GM08714 (cell line): ENCODE results near the gene ASAH2.

ENCODE experiments used
- H3K4me3 ChIP-seq: fragments of 200-500 bp; sonication (Bioruptor generic); 2 replicates; pipeline ENCODE4 v1.5.1; 2014; ENCODE audit warnings: mild to moderate bottlenecking, low read length, inconsistent platforms
- ZNF274 ChIP-seq: IDR thresholded peaks from 2 replicates; pipeline ENCODE4 v1.6.1; 2012; ENCODE audit warnings: mild to moderate bottlenecking, low read depth, low read length

The ASAH2 gene

DNA sequence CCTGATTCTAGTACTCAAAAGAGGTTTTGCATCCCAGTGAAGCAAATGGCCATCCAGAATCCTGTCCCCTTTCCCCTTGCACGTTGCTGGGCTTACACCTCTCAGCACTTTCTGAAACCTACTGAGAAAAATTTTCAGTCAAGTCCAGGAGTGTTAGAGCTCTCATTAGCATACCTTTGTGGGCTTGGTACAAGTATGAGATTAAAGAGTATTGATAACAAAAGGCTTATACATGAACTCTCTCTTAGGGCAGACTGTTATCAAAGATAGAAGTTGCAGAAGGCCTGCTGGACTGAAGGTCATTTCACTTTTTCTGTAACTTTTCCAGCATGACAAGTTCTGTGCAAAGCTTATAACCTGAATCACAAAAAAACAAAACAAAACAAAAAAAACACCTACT is at the start of gene ASAH2:
TSS of gene ASAH2 (minus strand) at position 123 of the 400 bp plus-strand sequence. CDS start 2,906 bp downstream, outside the sequence.
- no peak for TF ChIP-seq ZNF274

DNA sequence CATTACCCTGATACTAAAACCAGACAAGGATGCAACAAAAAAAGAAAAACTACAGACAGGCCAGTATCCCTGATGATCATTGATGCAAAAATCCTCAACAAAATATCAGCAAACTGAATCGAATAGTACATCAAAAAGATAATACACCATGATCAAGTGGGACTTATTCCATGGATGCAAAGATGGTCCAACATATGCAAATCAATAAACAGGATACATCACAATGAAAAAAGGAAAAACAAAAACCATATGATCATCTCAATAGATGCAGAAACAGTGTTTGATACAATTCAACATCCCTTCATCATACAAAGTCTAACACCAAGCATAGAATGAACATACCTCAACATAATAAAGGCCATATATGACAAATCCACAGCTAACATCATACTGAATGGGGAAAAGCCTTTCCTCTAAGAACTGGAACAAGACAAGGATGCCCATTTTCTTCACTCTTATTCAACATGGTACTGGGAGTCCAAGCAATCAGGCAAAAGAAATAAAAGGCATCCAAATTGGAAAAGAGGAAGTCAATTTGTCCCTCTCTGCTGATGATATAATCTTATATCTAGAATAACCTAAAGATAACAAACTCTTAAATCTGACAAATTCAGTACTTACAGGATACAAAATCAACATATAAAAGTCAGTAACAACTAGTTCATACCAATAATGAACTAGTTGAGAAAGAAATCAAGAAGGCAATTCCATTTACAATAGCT is 48.8 kb upstream of the ASAH2 start:
- no peak overlapping the region for H3K4me3 ChIP-seq
- no peak for TF ChIP-seq ZNF274

More for the DNA sequence above, at the start of gene ASAH2:
- no peak within 1 kb of the TSS for H3K4me3 ChIP-seq

DNA sequence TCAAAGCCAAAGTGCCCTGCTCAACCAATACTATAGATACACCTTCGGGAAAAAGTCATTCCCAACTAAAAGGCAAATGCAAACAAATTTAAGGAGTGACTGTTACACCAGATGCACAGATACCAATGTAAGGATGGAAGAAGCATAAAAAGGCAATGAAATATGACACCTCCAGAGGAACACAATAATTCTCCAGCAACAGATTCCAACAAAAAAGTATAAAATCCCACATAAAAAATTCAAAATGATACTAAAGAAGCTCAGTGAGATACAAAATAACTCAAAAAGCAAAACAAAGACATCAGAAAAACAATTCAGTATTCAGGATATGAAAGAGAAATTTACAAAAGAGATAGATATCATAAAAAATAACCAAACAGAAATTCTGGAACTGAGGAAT is 44.1 kb upstream of the ASAH2 start:
- no peak for TF ChIP-seq ZNF274
- H3K4me3 ChIP-seq = no peak overlapping the region

DNA sequence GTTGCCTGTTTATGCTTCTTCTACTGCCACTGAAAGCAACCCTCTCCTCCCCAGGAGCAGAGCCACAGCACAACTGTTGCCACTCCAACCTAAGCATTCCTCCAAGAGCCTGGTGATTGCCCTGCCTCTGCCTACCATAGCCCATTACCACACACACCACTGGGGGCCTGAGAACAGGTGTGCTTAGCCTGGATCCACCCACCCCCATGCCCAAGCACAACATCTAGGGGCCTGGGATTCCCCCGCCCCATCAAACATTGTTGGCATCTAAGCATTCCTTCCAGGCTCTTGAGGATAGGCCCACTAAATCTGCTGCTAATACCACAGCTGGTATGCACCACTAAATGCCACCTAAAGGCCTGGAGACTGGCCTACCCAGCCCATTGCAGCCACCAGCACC is 43.3 kb upstream of the ASAH2 start:
- TF ChIP-seq ZNF274 = no peak
- no peak overlapping the region for H3K4me3 ChIP-seq

DNA sequence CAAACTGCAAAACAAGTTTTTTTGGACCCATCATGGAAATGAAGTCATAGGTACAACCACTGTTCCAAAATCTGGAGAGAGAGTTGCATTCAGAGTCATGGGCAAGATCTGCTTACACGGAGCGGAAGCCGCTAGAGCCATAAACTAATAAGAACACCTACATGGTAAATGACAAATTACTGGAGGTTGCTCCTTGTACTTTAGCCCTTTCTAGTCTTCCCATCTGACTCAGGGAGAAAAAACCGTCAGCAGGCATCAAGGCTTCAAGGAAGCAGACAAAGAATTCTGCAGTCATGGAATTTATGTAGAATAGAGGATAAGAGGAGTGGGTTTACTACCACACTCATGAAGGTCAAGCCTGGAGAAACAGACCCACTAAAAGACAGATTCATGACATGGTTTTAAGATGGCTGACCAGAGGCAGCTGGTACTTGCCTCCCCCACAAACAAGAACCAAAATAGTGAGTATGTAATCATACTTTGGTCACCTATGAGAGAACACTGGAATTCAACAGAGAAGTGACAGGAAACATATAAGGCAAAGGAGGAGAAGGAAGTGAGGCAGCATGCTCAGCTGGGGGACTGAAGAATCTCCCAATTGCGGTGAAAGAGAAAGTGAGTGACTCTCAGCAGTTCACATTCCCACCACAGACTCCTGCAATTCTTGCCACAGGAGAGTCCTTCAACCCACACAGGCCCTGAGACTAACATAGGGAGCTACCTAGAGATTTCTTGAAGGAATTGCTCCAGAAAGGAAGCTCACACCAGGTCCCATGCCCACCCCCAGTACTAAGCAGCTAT is 42.4 kb upstream of the ASAH2 start:
- TF ChIP-seq ZNF274 = no peak
- no peak overlapping the region for H3K4me3 ChIP-seq

DNA sequence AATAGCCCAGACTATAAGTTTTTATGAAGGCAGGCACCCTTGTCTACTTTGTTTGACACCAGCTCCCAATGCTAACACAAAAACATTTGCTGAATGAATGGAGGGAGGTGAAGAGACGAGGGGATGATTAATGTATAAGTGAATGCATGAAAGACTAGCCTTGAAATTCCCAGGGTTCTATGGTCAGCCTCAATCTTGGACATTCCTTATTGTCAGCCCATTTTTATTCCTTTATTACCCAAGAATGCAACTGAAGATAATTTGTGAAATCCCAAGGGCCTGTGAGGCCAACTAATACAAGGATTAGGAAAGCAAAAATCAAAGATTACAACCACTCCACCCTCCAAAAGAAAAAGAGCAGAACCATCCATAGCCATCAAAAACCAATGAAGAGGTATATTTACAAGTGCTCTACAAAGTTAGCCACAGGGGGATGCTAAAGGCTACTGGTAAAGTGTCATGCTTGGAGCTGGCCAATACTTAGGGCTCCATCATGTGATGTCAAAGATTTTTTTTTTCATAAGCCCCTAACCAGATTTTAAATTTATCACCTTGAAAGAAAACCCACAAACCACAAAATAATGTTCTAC is 40.0 kb upstream of the ASAH2 start:
- TF ChIP-seq ZNF274 = no peak
- H3K4me3 ChIP-seq = no peak overlapping the region

DNA sequence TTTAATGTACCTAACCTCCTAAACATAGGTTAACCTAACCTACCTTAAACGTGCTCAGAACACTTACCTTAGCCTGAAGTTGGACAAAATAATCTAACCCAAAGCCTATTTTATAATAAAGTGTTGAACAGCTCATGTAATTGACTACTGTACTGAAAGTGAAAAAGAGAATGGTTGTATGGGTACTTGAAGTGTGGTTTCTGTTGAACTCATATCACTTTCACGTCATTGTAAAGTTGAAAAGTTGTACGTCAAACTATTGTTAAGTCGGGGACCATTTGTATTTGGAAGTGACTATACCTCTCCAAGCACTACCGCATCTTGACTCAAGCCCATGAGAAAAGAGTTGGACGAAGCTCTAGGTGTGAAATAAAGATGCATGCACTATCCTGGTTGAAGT is 37.9 kb upstream of the ASAH2 start:
- no peak overlapping the region for H3K4me3 ChIP-seq
- no peak for TF ChIP-seq ZNF274

DNA sequence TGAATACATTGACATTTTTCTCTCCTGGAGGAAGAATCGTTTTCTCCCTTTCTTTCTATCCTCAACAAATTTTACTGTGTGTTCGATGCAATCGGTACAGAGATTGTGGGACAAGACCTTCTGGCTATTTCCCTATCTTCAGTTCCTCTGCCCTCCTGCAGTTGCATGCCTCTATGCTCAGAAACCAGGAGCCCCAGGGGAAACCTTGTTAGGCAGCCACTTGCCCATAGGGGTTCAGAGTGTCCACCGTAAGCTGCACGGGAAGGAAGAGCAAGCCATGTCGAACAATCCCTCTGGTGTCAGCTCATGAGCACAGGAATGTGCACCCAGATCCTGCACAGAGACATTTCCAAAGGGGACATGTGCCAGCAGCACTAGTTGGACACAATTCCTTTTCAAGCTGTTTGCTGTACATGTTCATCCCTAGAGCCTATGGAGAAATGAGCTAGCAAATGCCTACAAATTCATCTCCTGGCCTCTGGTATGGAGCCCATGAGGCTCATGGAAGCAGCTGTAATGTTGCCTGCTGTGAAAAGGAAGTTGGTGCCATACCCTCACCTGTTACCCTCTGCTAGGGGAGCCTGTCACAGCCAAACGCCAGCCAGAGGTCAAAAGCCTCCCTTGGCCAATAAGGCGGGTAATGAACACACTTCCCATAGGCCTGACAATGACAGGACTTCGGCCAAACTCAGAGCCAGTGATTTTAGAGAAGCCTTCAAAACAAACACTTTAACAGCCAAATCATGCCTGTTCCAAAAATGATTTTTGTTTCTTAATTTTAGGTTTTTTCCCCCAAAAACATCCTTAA is 35.9 kb upstream of the ASAH2 start:
- TF ChIP-seq ZNF274 = no peak
- no peak overlapping the region for H3K4me3 ChIP-seq

DNA sequence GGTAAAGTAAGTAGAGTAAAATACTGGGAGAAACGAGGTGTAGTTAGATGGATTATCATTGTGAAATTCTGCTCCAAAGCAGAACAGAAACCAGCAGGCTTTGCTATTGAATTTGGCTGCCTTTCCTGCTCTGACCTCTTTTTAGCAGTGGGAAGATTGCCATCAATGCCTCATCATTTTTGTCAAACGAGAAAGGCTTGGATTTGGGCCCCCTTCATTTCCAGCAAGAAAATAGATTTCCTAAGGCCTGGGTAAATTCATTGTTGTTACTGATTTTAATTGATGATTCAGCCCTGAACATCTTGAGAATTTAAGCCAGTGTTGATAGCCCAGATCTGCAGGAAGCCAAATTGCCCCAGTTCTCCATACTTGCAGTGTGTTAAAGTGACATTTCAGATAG is 35.2 kb upstream of the ASAH2 start:
- no peak for TF ChIP-seq ZNF274
- H3K4me3 ChIP-seq = no peak overlapping the region

DNA sequence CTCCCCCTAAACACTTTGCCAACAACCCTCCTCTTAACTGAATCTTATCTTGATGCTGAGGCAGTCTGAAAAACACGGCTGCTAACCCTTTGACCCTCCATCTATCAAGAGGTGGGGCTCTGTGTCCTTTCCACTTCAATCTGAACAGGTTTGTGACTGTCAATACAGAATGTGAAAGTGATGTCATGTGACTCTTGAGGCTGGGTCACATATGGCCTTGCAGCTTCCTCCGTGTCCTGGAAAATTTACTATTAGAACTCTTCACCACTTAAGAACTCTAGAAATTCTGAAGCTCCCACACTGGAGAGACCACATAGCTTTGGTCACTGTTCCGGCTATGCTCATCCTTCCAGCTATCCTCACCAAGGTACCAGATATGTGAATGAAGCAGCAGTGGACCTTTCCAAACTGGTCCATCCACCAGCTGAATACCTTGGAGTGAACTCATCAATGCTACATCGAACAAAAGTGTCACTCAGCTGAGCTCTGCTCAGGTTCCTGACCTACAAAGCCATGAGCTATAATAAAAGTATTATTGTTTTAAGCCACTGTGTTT is 30.7 kb upstream of the ASAH2 start:
- no peak for TF ChIP-seq ZNF274
- H3K4me3 ChIP-seq = no peak overlapping the region

DNA sequence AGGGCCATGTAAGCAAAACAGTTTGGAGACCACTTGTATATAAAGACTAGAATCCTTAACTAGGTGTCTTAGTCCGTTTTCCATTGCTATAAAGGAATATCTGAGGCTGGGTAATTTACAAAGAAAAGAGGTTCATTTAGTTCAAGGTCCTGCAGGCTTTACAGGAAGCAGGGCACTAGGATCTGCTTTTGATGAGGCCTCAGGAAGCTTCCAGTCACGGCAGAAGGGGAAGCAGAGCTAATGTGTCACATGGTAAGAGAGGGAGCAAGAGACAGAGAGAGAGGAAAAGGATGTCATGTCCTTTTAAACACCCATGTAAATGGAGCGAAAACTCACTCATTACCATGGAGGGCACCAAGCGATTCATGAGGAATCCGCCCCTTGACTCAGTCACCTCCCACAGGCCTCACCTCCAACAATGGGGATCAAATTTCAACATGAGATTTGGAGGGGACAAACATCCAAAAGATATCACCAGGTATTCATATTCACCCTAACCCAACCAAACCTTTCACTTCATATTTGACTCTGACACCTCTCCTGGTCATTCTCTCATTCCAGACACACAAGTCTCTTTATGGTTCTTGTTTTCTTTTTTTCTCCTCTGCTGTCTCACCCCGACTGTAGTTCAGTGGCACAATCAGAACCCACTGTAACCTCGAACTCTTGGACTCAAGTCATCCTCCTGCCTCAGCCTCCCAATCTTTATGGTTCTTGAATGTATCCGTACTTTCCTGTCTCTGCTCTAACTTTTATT is 30.1 kb upstream of the ASAH2 start:
- no peak for TF ChIP-seq ZNF274
- H3K4me3 ChIP-seq = no peak overlapping the region

DNA sequence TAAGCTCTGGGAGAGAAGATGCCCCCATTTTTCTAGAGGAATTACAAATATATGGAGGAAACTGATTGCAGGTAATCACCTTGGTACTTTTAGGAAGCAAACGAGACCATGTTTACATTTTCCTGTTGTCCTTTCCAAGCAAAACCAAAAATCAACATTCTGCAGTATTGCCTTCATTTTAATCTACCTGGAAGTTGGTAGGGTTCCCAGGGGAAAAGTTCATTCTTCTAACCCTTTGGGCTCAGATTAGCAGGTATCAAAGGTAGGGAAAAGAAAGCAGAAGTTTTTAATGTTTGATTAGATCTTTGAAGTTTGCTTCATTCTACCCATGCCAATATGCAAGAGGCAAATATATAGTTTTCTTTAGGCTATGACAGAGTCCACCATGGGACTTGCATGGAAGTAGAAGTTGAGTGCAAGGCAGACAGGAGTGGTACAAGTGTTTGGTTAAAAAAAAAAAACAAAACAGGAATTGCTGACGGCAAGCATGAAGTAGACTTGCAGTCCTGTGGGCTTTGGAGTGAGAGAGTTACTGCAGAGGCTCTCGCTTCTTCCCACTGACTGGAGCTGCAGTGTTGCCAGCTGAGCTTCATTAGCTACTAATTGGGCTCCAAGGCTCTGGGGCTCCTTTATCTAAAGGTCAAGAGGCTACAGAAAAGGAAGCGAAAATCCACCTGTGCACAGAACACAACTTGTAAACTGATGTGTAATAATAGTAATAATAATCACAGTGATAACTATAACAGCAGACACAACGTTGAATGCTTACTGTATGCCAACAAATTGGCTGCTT is 28.9 kb upstream of the ASAH2 start:
- no peak for TF ChIP-seq ZNF274
- no peak overlapping the region for H3K4me3 ChIP-seq
